ENCODE results near the gene LRRC4C. TPM values are rescaled to one million over a fixed set of nuclear protein-coding genes. Genes with fewer than 3 reads are reported as not detected.

The LRRC4C gene
- total and polyA plus RNA-seq, 2 experiments from 2014 or later: 0.35 to 1.1 TPM

DNA sequence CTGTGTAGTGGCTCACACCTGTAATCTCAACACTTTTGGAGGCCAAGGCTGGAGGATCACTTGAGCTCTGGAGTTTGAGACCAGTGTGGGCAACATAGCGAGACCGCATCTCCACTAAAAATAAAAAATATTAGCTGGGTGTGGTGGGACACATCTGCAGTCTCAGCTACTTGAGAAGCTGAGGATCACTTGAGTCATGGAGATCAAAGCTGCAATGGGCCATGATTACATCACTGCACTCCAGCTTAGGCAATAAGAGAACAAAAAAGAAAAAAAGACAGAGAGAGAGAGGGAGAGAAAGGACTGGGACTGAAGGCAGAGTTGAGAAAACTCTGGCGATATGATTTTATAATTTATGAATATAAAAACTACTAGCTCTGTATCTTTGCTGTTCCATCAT is 473.1 kb downstream of the LRRC4C start (continued):
- TF ChIP-seq, protein P1, sequence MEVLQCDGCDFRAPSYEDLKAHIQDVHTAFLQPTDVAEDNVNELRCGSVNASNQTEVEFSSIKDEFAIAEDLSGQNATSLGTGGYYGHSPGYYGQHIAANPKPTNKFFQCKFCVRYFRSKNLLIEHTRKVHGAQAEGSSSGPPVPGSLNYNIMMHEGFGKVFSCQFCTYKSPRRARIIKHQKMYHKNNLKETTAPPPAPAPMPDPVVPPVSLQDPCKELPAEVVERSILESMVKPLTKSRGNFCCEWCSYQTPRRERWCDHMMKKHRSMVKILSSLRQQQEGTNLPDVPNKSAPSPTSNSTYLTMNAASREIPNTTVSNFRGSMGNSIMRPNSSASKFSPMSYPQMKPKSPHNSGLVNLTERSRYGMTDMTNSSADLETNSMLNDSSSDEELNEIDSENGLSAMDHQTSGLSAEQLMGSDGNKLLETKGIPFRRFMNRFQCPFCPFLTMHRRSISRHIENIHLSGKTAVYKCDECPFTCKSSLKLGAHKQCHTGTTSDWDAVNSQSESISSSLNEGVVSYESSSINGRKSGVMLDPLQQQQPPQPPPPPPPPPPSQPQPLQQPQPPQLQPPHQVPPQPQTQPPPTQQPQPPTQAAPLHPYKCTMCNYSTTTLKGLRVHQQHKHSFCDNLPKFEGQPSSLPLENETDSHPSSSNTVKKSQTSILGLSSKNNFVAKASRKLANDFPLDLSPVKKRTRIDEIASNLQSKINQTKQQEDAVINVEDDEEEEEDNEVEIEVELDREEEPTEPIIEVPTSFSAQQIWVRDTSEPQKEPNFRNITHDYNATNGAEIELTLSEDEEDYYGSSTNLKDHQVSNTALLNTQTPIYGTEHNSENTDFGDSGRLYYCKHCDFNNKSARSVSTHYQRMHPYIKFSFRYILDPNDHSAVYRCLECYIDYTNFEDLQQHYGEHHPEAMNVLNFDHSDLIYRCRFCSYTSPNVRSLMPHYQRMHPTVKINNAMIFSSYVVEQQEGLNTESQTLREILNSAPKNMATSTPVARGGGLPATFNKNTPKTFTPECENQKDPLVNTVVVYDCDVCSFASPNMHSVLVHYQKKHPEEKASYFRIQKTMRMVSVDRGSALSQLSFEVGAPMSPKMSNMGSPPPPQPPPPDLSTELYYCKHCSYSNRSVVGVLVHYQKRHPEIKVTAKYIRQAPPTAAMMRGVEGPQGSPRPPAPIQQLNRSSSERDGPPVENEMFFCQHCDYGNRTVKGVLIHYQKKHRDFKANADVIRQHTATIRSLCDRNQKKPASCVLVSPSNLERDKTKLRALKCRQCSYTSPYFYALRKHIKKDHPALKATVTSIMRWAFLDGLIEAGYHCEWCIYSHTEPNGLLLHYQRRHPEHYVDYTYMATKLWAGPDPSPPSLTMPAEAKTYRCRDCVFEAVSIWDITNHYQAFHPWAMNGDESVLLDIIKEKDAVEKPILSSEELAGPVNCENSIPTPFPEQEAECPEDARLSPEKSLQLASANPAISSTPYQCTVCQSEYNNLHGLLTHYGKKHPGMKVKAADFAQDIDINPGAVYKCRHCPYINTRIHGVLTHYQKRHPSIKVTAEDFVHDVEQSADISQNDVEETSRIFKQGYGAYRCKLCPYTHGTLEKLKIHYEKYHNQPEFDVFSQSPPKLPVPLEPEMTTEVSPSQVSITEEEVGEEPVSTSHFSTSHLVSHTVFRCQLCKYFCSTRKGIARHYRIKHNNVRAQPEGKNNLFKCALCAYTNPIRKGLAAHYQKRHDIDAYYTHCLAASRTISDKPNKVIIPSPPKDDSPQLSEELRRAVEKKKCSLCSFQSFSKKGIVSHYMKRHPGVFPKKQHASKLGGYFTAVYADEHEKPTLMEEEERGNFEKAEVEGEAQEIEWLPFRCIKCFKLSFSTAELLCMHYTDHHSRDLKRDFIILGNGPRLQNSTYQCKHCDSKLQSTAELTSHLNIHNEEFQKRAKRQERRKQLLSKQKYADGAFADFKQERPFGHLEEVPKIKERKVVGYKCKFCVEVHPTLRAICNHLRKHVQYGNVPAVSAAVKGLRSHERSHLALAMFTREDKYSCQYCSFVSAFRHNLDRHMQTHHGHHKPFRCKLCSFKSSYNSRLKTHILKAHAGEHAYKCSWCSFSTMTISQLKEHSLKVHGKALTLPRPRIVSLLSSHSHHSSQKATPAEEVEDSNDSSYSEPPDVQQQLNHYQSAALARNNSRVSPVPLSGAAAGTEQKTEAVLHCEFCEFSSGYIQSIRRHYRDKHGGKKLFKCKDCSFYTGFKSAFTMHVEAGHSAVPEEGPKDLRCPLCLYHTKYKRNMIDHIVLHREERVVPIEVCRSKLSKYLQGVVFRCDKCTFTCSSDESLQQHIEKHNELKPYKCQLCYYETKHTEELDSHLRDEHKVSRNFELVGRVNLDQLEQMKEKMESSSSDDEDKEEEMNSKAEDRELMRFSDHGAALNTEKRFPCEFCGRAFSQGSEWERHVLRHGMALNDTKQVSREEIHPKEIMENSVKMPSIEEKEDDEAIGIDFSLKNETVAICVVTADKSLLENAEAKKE (CRISPR knock-in tag; IDR thresholded peaks at IDR 0.05): no peak
- TF ChIP-seq EZH2 (IDR thresholded peaks at IDR 0.05; ENCODE audit: low read depth, unreplicated experiment) (no peak), JUNB (IDR thresholded peaks at IDR 0.05; ENCODE audit: unreplicated experiment) (no peak), NANOG (IDR thresholded peaks at IDR 0.05; ENCODE audit: borderline replicate concordance) (no peak)
- TF ChIP-seq, protein P2, sequence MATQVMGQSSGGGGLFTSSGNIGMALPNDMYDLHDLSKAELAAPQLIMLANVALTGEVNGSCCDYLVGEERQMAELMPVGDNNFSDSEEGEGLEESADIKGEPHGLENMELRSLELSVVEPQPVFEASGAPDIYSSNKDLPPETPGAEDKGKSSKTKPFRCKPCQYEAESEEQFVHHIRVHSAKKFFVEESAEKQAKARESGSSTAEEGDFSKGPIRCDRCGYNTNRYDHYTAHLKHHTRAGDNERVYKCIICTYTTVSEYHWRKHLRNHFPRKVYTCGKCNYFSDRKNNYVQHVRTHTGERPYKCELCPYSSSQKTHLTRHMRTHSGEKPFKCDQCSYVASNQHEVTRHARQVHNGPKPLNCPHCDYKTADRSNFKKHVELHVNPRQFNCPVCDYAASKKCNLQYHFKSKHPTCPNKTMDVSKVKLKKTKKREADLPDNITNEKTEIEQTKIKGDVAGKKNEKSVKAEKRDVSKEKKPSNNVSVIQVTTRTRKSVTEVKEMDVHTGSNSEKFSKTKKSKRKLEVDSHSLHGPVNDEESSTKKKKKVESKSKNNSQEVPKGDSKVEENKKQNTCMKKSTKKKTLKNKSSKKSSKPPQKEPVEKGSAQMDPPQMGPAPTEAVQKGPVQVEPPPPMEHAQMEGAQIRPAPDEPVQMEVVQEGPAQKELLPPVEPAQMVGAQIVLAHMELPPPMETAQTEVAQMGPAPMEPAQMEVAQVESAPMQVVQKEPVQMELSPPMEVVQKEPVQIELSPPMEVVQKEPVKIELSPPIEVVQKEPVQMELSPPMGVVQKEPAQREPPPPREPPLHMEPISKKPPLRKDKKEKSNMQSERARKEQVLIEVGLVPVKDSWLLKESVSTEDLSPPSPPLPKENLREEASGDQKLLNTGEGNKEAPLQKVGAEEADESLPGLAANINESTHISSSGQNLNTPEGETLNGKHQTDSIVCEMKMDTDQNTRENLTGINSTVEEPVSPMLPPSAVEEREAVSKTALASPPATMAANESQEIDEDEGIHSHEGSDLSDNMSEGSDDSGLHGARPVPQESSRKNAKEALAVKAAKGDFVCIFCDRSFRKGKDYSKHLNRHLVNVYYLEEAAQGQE (IDR thresholded peaks at IDR 0.05; ENCODE audit: unreplicated experiment): no peak

DNA sequence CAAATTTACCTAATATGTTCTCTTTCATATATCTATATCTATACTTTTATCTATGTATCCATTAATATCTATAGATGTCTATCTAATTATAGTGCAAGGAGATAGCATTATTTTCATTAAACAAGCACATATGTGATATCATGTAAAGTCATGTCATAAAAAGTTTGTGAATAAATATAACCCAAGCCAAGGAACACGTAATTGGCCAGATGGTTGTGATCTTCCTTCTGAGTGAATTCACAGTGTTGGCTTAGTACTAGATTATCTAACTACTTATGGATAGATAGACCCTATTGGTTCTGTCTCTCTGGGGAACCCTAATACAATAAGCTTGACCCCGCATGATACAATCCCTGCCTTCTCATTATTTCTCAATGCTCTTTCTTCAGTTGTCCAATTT is 484.4 kb downstream of the LRRC4C start:
- no peaks in the 10 kb centered on the region for H3K4me1 Mint-ChIP-seq
- H3K27me3 Mint-ChIP-seq (ENCODE audit: insufficient read depth, low read depth, poor library complexity): no peaks in the 10 kb centered on the region
- no peaks in the 10 kb centered on the region for H3K79me2 ChIP-seq (replicated peaks; ENCODE audit: insufficient read depth)
- H2AFZ ChIP-seq: no peak overlapping the region
- H3K27me3 ChIP-seq (ENCODE audit: insufficient read depth): no peaks in the 10 kb centered on the region
- H3K36me3 ChIP-seq (ENCODE audit: insufficient read depth): no peaks in the 10 kb centered on the region; the same call in 1 of the 2 replicates
- H3K4me1 ChIP-seq (ENCODE audit: insufficient read depth): no peaks in the 10 kb centered on the region
- H3K4me2 ChIP-seq: no peak overlapping the region
- no peak overlapping the region for H3K4me3 ChIP-seq
- DNase-seq (ENCODE audit: low spot score) (no peak), ATAC-seq (no peak)
- H3K9me2 ChIP-seq (ENCODE audit: insufficient read depth): 0 out of 2 replicates have a peak, but pooled peaks cover 4% of the 10 kb centered on the region
- H3K9me3 Mint-ChIP-seq: peaks cover 25% of the 10 kb centered on the region
- H3K27ac ChIP-seq (ENCODE audit: low read depth): no peak overlapping the region
- H4K20me1 ChIP-seq (replicated peaks; ENCODE audit: insufficient read depth): no peaks in the 10 kb centered on the region
- H3K36me3 Mint-ChIP-seq (ENCODE audit: low read depth): peaks cover 14% of the 10 kb centered on the region
- H3K27ac Mint-ChIP-seq: no peak overlapping the region
- no peaks in the 10 kb centered on the region for H3F3A ChIP-seq (replicated peaks; ENCODE audit: low read depth)
- H3K4me3 Mint-ChIP-seq: no peak overlapping the region
- TF ChIP-seq ZNF331 (CRISPR knock-in tag; IDR thresholded peaks at IDR 0.05; ENCODE audit: low read depth): no peak
- TF ChIP-seq EZH2 (IDR thresholded peaks at IDR 0.05; ENCODE audit: low read depth, unreplicated experiment): no peak
- no peak for TF ChIP-seq POLR2AphosphoS5 (IDR thresholded peaks at IDR 0.05; ENCODE audit: low read depth)

Measured in GM23338 (cell line).